ENCODE data around the gene ARF1. TPM values are rescaled to one million over a fixed set of nuclear protein-coding genes. Genes with fewer than 3 reads are reported as not detected.

ARF1 gene
- total RNA-seq, 1 experiment from 2014 or later: 595 TPM

DNA sequence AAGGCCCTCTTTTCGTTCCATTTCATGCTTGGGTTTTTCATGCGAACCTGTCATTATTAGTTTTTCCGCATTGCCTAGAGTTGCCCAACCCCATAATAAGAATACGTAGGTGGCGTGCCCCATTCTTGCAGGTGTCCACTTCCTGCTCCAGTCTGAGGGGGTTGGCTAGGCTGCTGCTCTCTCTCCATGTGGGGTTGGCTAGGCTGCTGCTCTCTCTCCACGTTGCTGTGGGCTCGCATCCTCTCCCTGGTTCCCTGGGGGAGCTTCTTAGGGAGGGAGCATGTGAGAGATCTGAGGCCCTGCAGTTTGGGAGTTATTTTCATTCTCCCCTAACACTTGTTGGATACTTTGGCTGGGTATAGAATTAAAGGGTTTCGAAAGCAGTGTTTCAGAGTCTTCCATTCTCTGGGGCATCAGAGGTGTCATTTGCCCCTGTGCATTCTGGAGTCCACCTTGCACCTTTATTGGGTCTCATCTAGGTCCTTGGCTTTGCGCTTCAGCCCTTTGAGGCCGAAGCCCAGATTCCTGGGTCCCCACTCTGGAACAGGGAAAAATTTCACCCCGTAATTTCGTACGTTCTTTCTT lies 12.0 kb downstream of the ARF1 start:
- peaks cover 100% of the 10 kb centered on the region for H4K20me1 ChIP-seq (ENCODE audit: insufficient read depth)
- POLR2A ChIA-PET (ENCODE audit: unreplicated experiment): interaction anchor here (0.7 kb wide), 1 partner anchor 46 kb away, joined by 10 read pairs; no protein-coding TSS in a partner anchor
- intact Hi-C loops (cut with micrococcal nuclease; ENCODE audit: unreplicated experiment): no loop called here

GRCh38 chr1:228095161-228095560 lies 12.7 kb downstream of the ARF1 start:
- peaks cover 68% of the 10 kb centered on the region for H3F3A ChIP-seq (ENCODE audit: insufficient read depth, low read depth)
- H3K4me3 ChIP-seq: no peak overlapping the region
- TF ChIP-seq, protein P1, sequence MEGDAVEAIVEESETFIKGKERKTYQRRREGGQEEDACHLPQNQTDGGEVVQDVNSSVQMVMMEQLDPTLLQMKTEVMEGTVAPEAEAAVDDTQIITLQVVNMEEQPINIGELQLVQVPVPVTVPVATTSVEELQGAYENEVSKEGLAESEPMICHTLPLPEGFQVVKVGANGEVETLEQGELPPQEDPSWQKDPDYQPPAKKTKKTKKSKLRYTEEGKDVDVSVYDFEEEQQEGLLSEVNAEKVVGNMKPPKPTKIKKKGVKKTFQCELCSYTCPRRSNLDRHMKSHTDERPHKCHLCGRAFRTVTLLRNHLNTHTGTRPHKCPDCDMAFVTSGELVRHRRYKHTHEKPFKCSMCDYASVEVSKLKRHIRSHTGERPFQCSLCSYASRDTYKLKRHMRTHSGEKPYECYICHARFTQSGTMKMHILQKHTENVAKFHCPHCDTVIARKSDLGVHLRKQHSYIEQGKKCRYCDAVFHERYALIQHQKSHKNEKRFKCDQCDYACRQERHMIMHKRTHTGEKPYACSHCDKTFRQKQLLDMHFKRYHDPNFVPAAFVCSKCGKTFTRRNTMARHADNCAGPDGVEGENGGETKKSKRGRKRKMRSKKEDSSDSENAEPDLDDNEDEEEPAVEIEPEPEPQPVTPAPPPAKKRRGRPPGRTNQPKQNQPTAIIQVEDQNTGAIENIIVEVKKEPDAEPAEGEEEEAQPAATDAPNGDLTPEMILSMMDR (conservative IDR thresholded peaks at IDR 0.05): no peak
- TF ChIP-seq EZH2 (IDR thresholded peaks at IDR 0.05; ENCODE audit: low read depth): no peak
- peaks cover 2% of the 10 kb centered on the region; the same call in 1 of the 2 replicates for H3K9me3 ChIP-seq (ENCODE audit: insufficient read depth, low read depth)
- ChIA-PET CTCF (no interaction called here), POLR2A (ENCODE audit: unreplicated experiment) (interaction anchor here (0.7 kb wide), 1 partner anchor 46 kb away, joined by 10 read pairs; no protein-coding TSS in a partner anchor)
- peaks cover 61% of the 10 kb centered on the region for H3K36me3 ChIP-seq (ENCODE audit: low read depth)
- intact Hi-C loops (cut with micrococcal nuclease; ENCODE audit: unreplicated experiment): no loop called here
- H3K79me2 ChIP-seq (ENCODE audit: low read depth): peaks cover 79% of the 10 kb centered on the region
- H4K20me1 ChIP-seq (ENCODE audit: insufficient read depth): peaks cover 100% of the 10 kb centered on the region
- no TSS peak for BruUV-seq (replicated peaks)
- no peak overlapping the region for H2AFZ ChIP-seq
- no peak overlapping the region for H3K27ac ChIP-seq
- no peaks in the 10 kb centered on the region for H3K9me2 ChIP-seq (ENCODE audit: insufficient read depth)
- no peaks in the 10 kb centered on the region for H3K27me3 ChIP-seq (ENCODE audit: insufficient read depth, low read depth)
- no peak for DNase-seq
- H3K4me2 ChIP-seq: no peak overlapping the region
- peaks cover 24% of the 10 kb centered on the region for H3K4me1 ChIP-seq (replicated peaks; ENCODE audit: insufficient read depth)

More for the DNA sequence above, 12.0 kb downstream of the ARF1 start:
- peaks cover 65% of the 10 kb centered on the region for H3F3A ChIP-seq (ENCODE audit: insufficient read depth, low read depth)
- BruUV-seq (replicated peaks): no TSS peak
- H3K4me3 ChIP-seq: no peak overlapping the region
- no peaks in the 10 kb centered on the region for H3K27me3 ChIP-seq (ENCODE audit: insufficient read depth, low read depth)
- TF ChIP-seq EZH2 (IDR thresholded peaks at IDR 0.05; ENCODE audit: low read depth): no peak
- TF ChIP-seq, protein P1 (conservative IDR thresholded peaks at IDR 0.05): no peak
- H3K4me1 ChIP-seq (replicated peaks; ENCODE audit: insufficient read depth): peaks cover 24% of the 10 kb centered on the region
- H3K36me3 ChIP-seq (ENCODE audit: low read depth): peaks cover 61% of the 10 kb centered on the region
- CTCF ChIA-PET: no interaction called here
- no peak overlapping the region for H3K4me2 ChIP-seq
- H2AFZ ChIP-seq: no peak overlapping the region
- peaks cover 86% of the 10 kb centered on the region for H3K79me2 ChIP-seq (ENCODE audit: low read depth)
- no peak for DNase-seq
- no peaks in the 10 kb centered on the region for H3K9me2 ChIP-seq (ENCODE audit: insufficient read depth)
- no peak overlapping the region for H3K27ac ChIP-seq
- H3K9me3 ChIP-seq (ENCODE audit: insufficient read depth, low read depth): peaks cover 2% of the 10 kb centered on the region; the same call in 1 of the 2 replicates

DNA sequence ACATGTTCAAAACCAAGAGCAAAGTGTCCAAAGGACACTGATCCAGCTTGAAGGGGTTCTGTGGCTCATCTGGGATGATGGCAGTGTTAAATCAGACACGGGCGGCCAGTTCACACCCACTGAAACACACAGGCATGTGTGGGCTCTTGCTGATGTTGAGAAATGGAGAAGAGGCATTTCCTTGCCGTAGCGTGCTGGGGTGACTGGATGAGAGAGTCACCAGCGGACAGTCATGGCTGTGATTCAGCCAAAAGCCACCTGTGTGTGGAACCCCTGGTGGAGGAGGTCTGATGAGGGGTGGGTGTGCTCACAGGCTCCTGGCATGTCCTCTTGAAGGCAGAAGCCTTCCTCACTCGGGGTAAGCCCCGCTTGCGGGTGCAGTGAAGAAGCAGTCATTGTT lies 13.4 kb downstream of the ARF1 start:
- peaks cover 55% of the 10 kb centered on the region for H3K36me3 ChIP-seq (ENCODE audit: low read depth)
- peaks cover 95% of the 10 kb centered on the region for H4K20me1 ChIP-seq (ENCODE audit: insufficient read depth)
- no peaks in the 10 kb centered on the region for H3K9me2 ChIP-seq (ENCODE audit: insufficient read depth)
- H2AFZ ChIP-seq: no peak overlapping the region
- no peaks in the 10 kb centered on the region for H3K27me3 ChIP-seq (ENCODE audit: insufficient read depth, low read depth)
- intact Hi-C loops (cut with micrococcal nuclease; ENCODE audit: unreplicated experiment): no loop called here
- DNase-seq: no peak
- CTCF ChIA-PET: no interaction called here
- H3K4me3 ChIP-seq: no peak overlapping the region
- no TSS peak for BruUV-seq (replicated peaks)
- peaks cover 73% of the 10 kb centered on the region for H3F3A ChIP-seq (ENCODE audit: insufficient read depth, low read depth)
- TF ChIP-seq EZH2 (IDR thresholded peaks at IDR 0.05; ENCODE audit: low read depth): no peak
- TF ChIP-seq, protein P1 (conservative IDR thresholded peaks at IDR 0.05): no peak
- POLR2A ChIA-PET (ENCODE audit: unreplicated experiment): no interaction called here
- H3K27ac ChIP-seq: no peak overlapping the region
- peaks cover 23% of the 10 kb centered on the region for H3K4me1 ChIP-seq (replicated peaks; ENCODE audit: insufficient read depth)
- peaks cover 71% of the 10 kb centered on the region for H3K79me2 ChIP-seq (ENCODE audit: low read depth)
- peaks cover 2% of the 10 kb centered on the region; the same call in 1 of the 2 replicates for H3K9me3 ChIP-seq (ENCODE audit: insufficient read depth, low read depth)
- H3K4me2 ChIP-seq: no peak overlapping the region

All from PC-9 (cell line).